ENCODE measurements around the gene THTPA.

GRCh38 chr14:23514644-23514957 is 41.5 kb upstream of the THTPA start:
- no peak for TF ChIP-seq CTCF (IDR thresholded peaks at IDR 0.05)
- TF ChIP-seq POLR2AphosphoS5 (IDR thresholded peaks at IDR 0.05) = no peak
